Cardiac muscle cell (in vitro differentiated cells and primary cell): ENCODE data around the gene RIOK1. TPM values are rescaled to one million over a fixed set of nuclear protein-coding genes. Genes with fewer than 3 reads are reported as not detected.

Experiments used
- DNase-seq, 2 donors: peaks; one replicate each; pipeline versions ENCODE4 v3.0.0 to v3.0.0-alpha.2; 2010 to 2017; ENCODE audit warnings: low read depth in 1 of 2, low spot score in 1 of 2
- H3K27ac ChIP-seq: fragments of 200-600 bp; sonication (generic); 2 replicates; pipeline ENCODE4 v1.5.1; 2016
- H3K27me3 ChIP-seq: fragments of 200-600 bp; sonication (generic); 2 replicates; pipeline ENCODE4 v1.6.0; 2016; ENCODE audit warnings: control low read depth
- H3K36me3 ChIP-seq: fragments of 200-600 bp; sonication (generic); 2 replicates; pipeline ENCODE4 v1.5.1; 2016; ENCODE audit warnings: control low read depth
- H3K4me1 ChIP-seq: fragments of 200-600 bp; sonication (generic); 2 replicates; pipeline ENCODE4 v1.8.1; 2017; ENCODE audit warnings: low read depth, mild to moderate bottlenecking, mixed run types
- H3K4me3 ChIP-seq: fragments of 200-600 bp; sonication (generic); 2 replicates; pipeline ENCODE4 v1.5.1; 2016; ENCODE audit warnings: mild to moderate bottlenecking
- H3K9me3 ChIP-seq: fragments of 200-600 bp; sonication (generic); 2 replicates; pipeline ENCODE4 v1.5.1; 2017; ENCODE audit warnings: low read depth, mild to moderate bottlenecking, control low read depth
- CTCF ChIP-seq: IDR thresholded peaks from 2 replicates; pipeline ENCODE4 v1.5.1; 2012; ENCODE audit warnings: low read depth, mild to moderate bottlenecking, low read length
- polyA plus RNA-seq: library from polyadenylated mRNA; unstranded; fragments of >200 nt; fragmentation: Nextera tagmentation; extraction: Ambion mirVana; gene quantifications from 2 replicates; pipeline ENCODE4 v1.2.1, GENCODE V29; 2016
- total RNA-seq: library from RNA; depleted of rRNA; stranded (reverse); fragments of >200 nt; gene quantifications from 2 replicates; pipeline ENCODE4 v1.2.3, GENCODE V29; 2016

RIOK1 gene
- total and polyA plus RNA-seq, 2 experiments from 2014 or later, result 13.4 to 16.8 TPM

GRCh38 chr6:7390226-7390878 lies 744 bp downstream of the RIOK1 start:
- Histone ChIP-seq H3K9me3 (no peaks in the 10 kb centered on the region), H3K4me3 (peak overlapping the region; percentile 69), H3K4me1 (peaks cover 10% of the 10 kb centered on the region), H3K27me3 (no peaks in the 10 kb centered on the region), H3K27ac (peak overlapping the region; percentile 92), H3K36me3 (peaks cover 10% of the 10 kb centered on the region)
- no peak for DNase-seq
- TF ChIP-seq CTCF, result no peak

GRCh38 chr6:7391151-7391550 lies 1.5 kb downstream of the RIOK1 start:
- peaks cover 14% of the 10 kb centered on the region for H3K36me3 ChIP-seq

GRCh38 chr6:7392402-7392801 lies 2.8 kb downstream of the RIOK1 start:
- H3K4me3 ChIP-seq, result no peak overlapping the region
- no peak for TF ChIP-seq CTCF
- no peaks in the 10 kb centered on the region for H3K27me3 ChIP-seq
- H3K9me3 ChIP-seq, result no peaks in the 10 kb centered on the region
- DNase-seq, result no peak
- no peak overlapping the region for H3K27ac ChIP-seq
- peaks cover 10% of the 10 kb centered on the region for H3K4me1 ChIP-seq
- H3K36me3 ChIP-seq, result peaks cover 24% of the 10 kb centered on the region

More at GRCh38 chr6:7391151-7391550, 1.5 kb downstream of the RIOK1 start:
- Histone ChIP-seq H3K9me3 (no peaks in the 10 kb centered on the region), H3K27ac (no peak overlapping the region), H3K27me3 (no peaks in the 10 kb centered on the region), H3K4me1 (peaks cover 10% of the 10 kb centered on the region), H3K4me3 (no peak overlapping the region)
- no peak for TF ChIP-seq CTCF
- DNase-seq, result no peak

GRCh38 chr6:7401075-7401474 lies 11.5 kb downstream of the RIOK1 start:
- Histone ChIP-seq H3K9me3 (no peaks in the 10 kb centered on the region), H3K27me3 (no peaks in the 10 kb centered on the region), H3K4me3 (no peak overlapping the region), H3K4me1 (no peaks in the 10 kb centered on the region), H3K27ac (no peak overlapping the region), H3K36me3 (peaks cover 55% of the 10 kb centered on the region)
- TF ChIP-seq CTCF, result no peak
- DNase-seq, result no peak

- no peak overlapping the region for H3K4me3 ChIP-seq
- TF ChIP-seq CTCF, result no peak
- DNase-seq, result no peak
- no peaks in the 10 kb centered on the region for H3K4me1 ChIP-seq
- peaks cover 50% of the 10 kb centered on the region for H3K36me3 ChIP-seq
- H3K9me3 ChIP-seq, result no peaks in the 10 kb centered on the region
- no peaks in the 10 kb centered on the region for H3K27me3 ChIP-seq
- no peak overlapping the region for H3K27ac ChIP-seq
Measured at GRCh38 chr6:7402716-7403115, 13.1 kb downstream of the RIOK1 start.
